Astrocyte of the spinal cord (primary cell): ENCODE measurements around the gene SH2D1A.

Experiments used
- DNase-seq: peaks from one replicate; pipeline ENCODE4 v3.0.0; 2011; ENCODE audit warnings: low read depth, low spot score
- H3K4me3 ChIP-seq: 2 replicates; pipeline ENCODE4 v1.5.1; 2011; ENCODE audit warnings: low read depth, mild to moderate bottlenecking, low read length, moderate library complexity
- CTCF ChIP-seq: IDR thresholded peaks from 2 replicates; pipeline ENCODE4 v1.5.1; 2012; ENCODE audit warnings: low read depth, mild to moderate bottlenecking, low read length, inconsistent platforms
- in situ Hi-C: cut with HindIII; loops from 2 replicates; pipeline ENCODE4 v1.10.0; 2017; ENCODE audit warnings: low sequenced_read_pairs

Gene SH2D1A

GRCh38 chrX:124393238-124393637, 46.9 kb downstream of the SH2D1A start:
- in situ Hi-C loops = no loop called here
- no peak for DNase-seq
- no peak for TF ChIP-seq CTCF
- H3K4me3 ChIP-seq = no peak overlapping the region

GRCh38 chrX:124393659-124394058, 47.3 kb downstream of the SH2D1A start:
- DNase-seq = no peak
- TF ChIP-seq CTCF = no peak
- in situ Hi-C loops = no loop called here
- H3K4me3 ChIP-seq = no peak overlapping the region

- in situ Hi-C loops = no loop called here
- no peak for DNase-seq
- TF ChIP-seq CTCF = no peak
- H3K4me3 ChIP-seq = no peak overlapping the region
Measured at GRCh38 chrX:124395145-124395880, 49.0 kb downstream of the SH2D1A start.

- TF ChIP-seq CTCF = no peak
- in situ Hi-C loops = no loop called here
- DNase-seq = no peak
Measured at GRCh38 chrX:124401696-124402095, 55.3 kb downstream of the SH2D1A start.

GRCh38 chrX:124405868-124406267, 59.5 kb downstream of the SH2D1A start:
- in situ Hi-C loops = no loop called here
- no peak for TF ChIP-seq CTCF
- no peak overlapping the region for H3K4me3 ChIP-seq
- DNase-seq = no peak

More at GRCh38 chrX:124401696-124402095, 55.3 kb downstream of the SH2D1A start:
- no peak overlapping the region for H3K4me3 ChIP-seq

GRCh38 chrX:124406294-124407014, 60.1 kb downstream of the SH2D1A start:
- in situ Hi-C loops = no loop called here
- H3K4me3 ChIP-seq = no peak overlapping the region
- peak; percentile 48 for DNase-seq
- peak; percentile 40 for TF ChIP-seq CTCF
